Measurements from ENCODE around the gene FRMD4A.

DNA sequence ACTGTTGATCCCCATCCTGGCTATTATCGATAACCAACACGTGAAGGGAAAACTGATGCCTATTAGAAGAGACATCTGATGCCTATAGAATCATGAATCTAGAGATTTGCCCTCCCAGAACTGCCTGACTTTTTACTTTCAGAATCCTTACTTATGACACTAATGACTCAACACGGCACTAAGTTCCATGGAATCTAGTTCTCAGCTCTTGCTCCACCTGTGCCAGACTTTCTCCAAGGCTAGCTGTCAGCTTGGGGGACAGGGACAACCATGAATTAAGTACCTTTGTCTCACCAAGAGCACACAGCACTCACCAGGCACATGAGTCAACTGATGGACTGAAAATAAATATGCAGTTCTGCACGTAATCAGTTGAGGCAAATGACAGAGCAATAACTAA lies 184.2 kb downstream of the FRMD4A start:
- TF ChIP-seq CTCF (IDR thresholded peaks at IDR 0.05) (no peak), POLR2A (IDR thresholded peaks at IDR 0.05) (no peak), POLR2AphosphoS5 (IDR thresholded peaks at IDR 0.05) (no peak), EP300 (IDR thresholded peaks at IDR 0.05) (no peak)
